A549 (cell line): ENCODE measurements around the gene ORM2. TPM values are rescaled to one million over a fixed set of nuclear protein-coding genes. Genes with fewer than 3 reads are reported as not detected.

ENCODE experiments used
- ATAC-seq, 2 experiments: fragments of 200-7000 bp in 1 of 2; fragments of >200 bp in 1 of 2; cut with Nextera tagmentation in 1 of 2; cut with Tn5 transposase in 1 of 2; 3 replicates each; pipeline versions ENCODE4 v1.8.0 to v1.9.1; 2018 to 2020; ENCODE audit warnings: mild to moderate bottlenecking in 1 of 2, moderate library complexity in 1 of 2
- CTCF ChIA-PET: fragments of 300-600 bp; sonication (Branson Sonifier 250); formaldehyde crosslinking; extraction: SDS; loops from one replicate; lab custom pipeline; 2021; ENCODE audit warnings: antibody characterized with exemption, inconsistent platforms; lab: Yijun Ruan, JAX
- POLR2A ChIA-PET: fragments of 350-600 bp; formaldehyde crosslinking; extraction: SDS; loops from one replicate; lab custom pipeline; 2021; ENCODE audit warnings: antibody characterized with exemption, inconsistent platforms; lab: Yijun Ruan, JAX
- DNase-seq, 2 experiments: peaks; one replicate each; pipeline versions ENCODE4 v3.0.0 to v3.0.0-alpha.2; 2011 to 2016; ENCODE audit warnings: low read depth in 1 of 2, low spot score in 1 of 2
- FAIRE-seq: peaks from 2 replicates; lab custom pipeline; 2011; peaks lifted over from hg19 to GRCh38; lab: Jason Lieb, UNC
- H3K27ac ChIP-seq, 2 experiments: fragments of >200 bp; sonication (Bioruptor Twin); formaldehyde crosslinking; 3 replicates each; pipeline ENCODE4 v1.5.1; 2016 to 2017
- H3K4me1 ChIP-seq: fragments of >200 bp; sonication (Bioruptor Twin); formaldehyde crosslinking; 3 replicates; pipeline ENCODE4 v1.6.1; 2016
- H3K4me2 ChIP-seq: fragments of >200 bp; sonication (Bioruptor Twin); formaldehyde crosslinking; 3 replicates; pipeline ENCODE4 v1.6.1; 2016
- H3K4me3 ChIP-seq: fragments of >200 bp; sonication (Bioruptor Twin); formaldehyde crosslinking; 3 replicates; pipeline ENCODE4 v1.5.1; 2016
- H3K9me3 ChIP-seq: fragments of >200 bp; sonication (Bioruptor Twin); formaldehyde crosslinking; 3 replicates; pipeline ENCODE4 v1.6.1; 2016
- CBX2 ChIP-seq: fragments of 200-600 bp; sonication (generic); IDR thresholded peaks from 2 replicates; pipeline ENCODE4 v1.6.1; 2016; ENCODE audit warnings: low read depth, mild to moderate bottlenecking, borderline replicate concordance
- CBX8 ChIP-seq: fragments of 200-600 bp; sonication (generic); IDR thresholded peaks from 2 replicates; pipeline ENCODE4 v1.6.1; 2016
- CTCF ChIP-seq: fragments of >200 bp; sonication (Bioruptor Twin); formaldehyde crosslinking; IDR thresholded peaks from 3 replicates; pipeline ENCODE4 v1.5.1; 2016
- EHF ChIP-seq: fragments of 250-450 bp; sonication (Bioruptor Pico); IDR thresholded peaks from 2 replicates; pipeline ENCODE4 v1.5.0; 2020; ENCODE audit warnings: mild to moderate bottlenecking
- EHMT2 ChIP-seq: fragments of 200-600 bp; sonication (generic); IDR thresholded peaks from 2 replicates; pipeline ENCODE4 v1.6.1; 2016; ENCODE audit warnings: antibody characterized with exemption, low read depth, mild to moderate bottlenecking, moderate library complexity
- ESRRA ChIP-seq: fragments of 150-350 bp; IDR thresholded peaks from 2 replicates; pipeline ENCODE4 v1.6.1; 2014; ENCODE audit warnings: mild to moderate bottlenecking, low read length, borderline replicate concordance
- FOSB ChIP-seq: fragments of 250-450 bp; sonication (Bioruptor Pico); IDR thresholded peaks from 2 replicates; pipeline ENCODE4 v1.5.0; 2020; ENCODE audit warnings: mild to moderate bottlenecking, moderate library complexity
- HDAC2 ChIP-seq: fragments of 200-600 bp; sonication (generic); IDR thresholded peaks from 2 replicates; pipeline ENCODE4 v1.6.1; 2016
- HEYL ChIP-seq: fragments of 250-450 bp; sonication (Bioruptor Pico); IDR thresholded peaks from 2 replicates; pipeline ENCODE4 v1.8.0; 2021; ENCODE audit warnings: mild to moderate bottlenecking, moderate library complexity
- HMGXB4 ChIP-seq: fragments of 250-450 bp; sonication (Bioruptor Pico); IDR thresholded peaks from 2 replicates; pipeline ENCODE4 v1.5.0; 2021; ENCODE audit warnings: mild to moderate bottlenecking, moderate library complexity, borderline replicate concordance
- HOXB13 ChIP-seq: fragments of 250-450 bp; sonication (Bioruptor Pico); IDR thresholded peaks from 2 replicates; pipeline ENCODE4 v1.5.0; 2020; ENCODE audit warnings: low read depth, mild to moderate bottlenecking, moderate library complexity
- JUN ChIP-seq, 2 experiments: fragments of >200 bp; sonication (Bioruptor Twin); formaldehyde crosslinking; IDR thresholded peaks; 2 replicates in 1 of 2; 3 replicates in 1 of 2; pipeline ENCODE4 v1.6.1; 2016 to 2017
- JUNB ChIP-seq: fragments of >200 bp; sonication (Bioruptor Twin); formaldehyde crosslinking; IDR thresholded peaks from 2 replicates; pipeline ENCODE4 v1.6.1; 2016
- KDM1A ChIP-seq: fragments of 200-600 bp; sonication (generic); IDR thresholded peaks from 2 replicates; pipeline ENCODE4 v1.6.1; 2016; ENCODE audit warnings: low read depth, mild to moderate bottlenecking
- MAZ ChIP-seq: fragments of 150-350 bp; IDR thresholded peaks from 2 replicates; pipeline ENCODE4 v1.6.1; 2014; ENCODE audit warnings: antibody characterized with exemption, low read depth, low read length, borderline replicate concordance
- NFE2L2 ChIP-seq: fragments of 150-350 bp; conservative IDR thresholded peaks from 2 replicates; pipeline ENCODE4 v1.6.1; 2014; ENCODE audit warnings: low read length
- NPAS2 ChIP-seq: fragments of 250-450 bp; sonication (Bioruptor Pico); IDR thresholded peaks from 2 replicates; pipeline ENCODE4 v1.8.0; 2022; ENCODE audit warnings: mild to moderate bottlenecking, moderate library complexity, borderline replicate concordance
- NR3C1 ChIP-seq: fragments of >200 bp; sonication (Bioruptor Twin); formaldehyde crosslinking; IDR thresholded peaks from 3 replicates; pipeline ENCODE4 v1.6.1; 2017
- PBX3 ChIP-seq: IDR thresholded peaks from 2 replicates; pipeline ENCODE4 v1.6.1; 2012
- PHF8 ChIP-seq: fragments of 200-600 bp; sonication (generic); IDR thresholded peaks from 2 replicates; pipeline ENCODE4 v1.6.1; 2016; ENCODE audit warnings: low read depth, mild to moderate bottlenecking, antibody characterized with exemption, moderate library complexity, borderline replicate concordance
- POLR2AphosphoS2 ChIP-seq: conservative IDR thresholded peaks from 2 replicates; pipeline ENCODE4 v1.6.1; 2012; ENCODE audit warnings: low read length, improper control_type of control experiment, inconsistent platforms
- REST ChIP-seq: fragments of 200-600 bp; sonication (generic); IDR thresholded peaks from 2 replicates; pipeline ENCODE4 v1.6.1; 2016; ENCODE audit warnings: antibody characterized with exemption, mild to moderate bottlenecking, moderate library complexity
- RNF2 ChIP-seq: fragments of 200-600 bp; sonication (generic); IDR thresholded peaks from 2 replicates; pipeline ENCODE4 v1.6.1; 2016; ENCODE audit warnings: low read depth, mild to moderate bottlenecking, antibody characterized with exemption, moderate library complexity, borderline replicate concordance
- WGBS: methylation state at CpG from one replicate; pipeline ENCODE4 v1.1.6; 2017; ENCODE audit errors: missing lambda C conversion rate; 5-methylcytosine and 5-hydroxymethylcytosine counted together
- polyA plus RNA-seq, 4 experiments: library from polyadenylated mRNA; depleted of rRNA in 3 of 4; stranded (reverse); fragments of >200 nt; fragmentation: RNase III in 1 of 4; extraction: RNeasy Plus Mini Kit Qiagen cat#74134 plus additional on column Dnase treatment in 1 of 4; gene quantifications; 2 replicates in 3 of 4; 3 replicates in 1 of 4; pipeline ENCODE4 v1.2.3, GENCODE V29; 2011 to 2017

The ORM2 gene
- polyA plus RNA-seq, 2 of the 4 experiments (the other 2 are of a cell fraction): 0.10 TPM; not detected in 1

GRCh38 chr9:114294664-114295063, 35.0 kb upstream of the ORM2 start:
- TF ChIP-seq JUN (IDR thresholded peaks at IDR 0.05) (no peak), PBX3 (no peak), MAZ (no peak), PHF8 (no peak)
- no peak overlapping the region for H3K27ac ChIP-seq
- H3K4me1 ChIP-seq: peaks cover 11% of the 10 kb centered on the region
- ChIA-PET CTCF (interaction anchor here (5.9 to 10.0 kb wide), 3 partner anchors 139 to 213 kb away, joined by 181 to 216 read pairs (median 191); partner anchors contain the start of genes AMBP and COL27A1), POLR2A (no interaction called here)
- no peak overlapping the region for H3K4me3 ChIP-seq
- H3K4me2 ChIP-seq: no peak overlapping the region
- FAIRE-seq: no peak
- ATAC-seq: no peak
- no peak for DNase-seq
- peaks cover 9% of the 10 kb centered on the region; the same call in 2 of the 3 replicates for H3K9me3 ChIP-seq

GRCh38 chr9:114296338-114296737, 33.3 kb upstream of the ORM2 start:
- ChIA-PET CTCF (interaction anchor here (7.6 to 10.0 kb wide), 2 partner anchors 189 to 215 kb away, joined by 191 to 216 read pairs; partner anchors contain the start of gene AMBP), POLR2A (no interaction called here)
- H3K4me2 ChIP-seq: no peak overlapping the region
- H3K4me1 ChIP-seq: no peaks in the 10 kb centered on the region
- TF ChIP-seq NFE2L2 (no peak), KDM1A (no peak), EHMT2 (no peak), CBX8 (no peak), HEYL (no peak)
- ATAC-seq (no peak), DNase-seq (no peak), FAIRE-seq (no peak)
- H3K27ac ChIP-seq: no peak overlapping the region
- peaks cover 9% of the 10 kb centered on the region; the same call in 2 of the 3 replicates for H3K9me3 ChIP-seq
- H3K4me3 ChIP-seq: no peak overlapping the region
- 95% methylated on average over 1 of the region's 1 CpG for WGBS

GRCh38 chr9:114299286-114300152, 30.1 kb upstream of the ORM2 start:
- Histone ChIP-seq H3K4me1 (no peaks in the 10 kb centered on the region), H3K27ac (no peak overlapping the region), H3K9me3 (peaks cover 6% of the 10 kb centered on the region; the same call in 2 of the 3 replicates), H3K4me2 (no peak overlapping the region), H3K4me3 (no peak overlapping the region)
- 86% methylated on average over 15 of the region's 15 CpGs for WGBS
- ATAC-seq: no peak
- POLR2A ChIA-PET: no interaction called here
- FAIRE-seq: no peak
- CTCF ChIA-PET: interaction anchor here (0.7 to 3.8 kb wide), 7 partner anchors 9 to 336 kb away, joined by 3 to 40 read pairs (median 17); partner anchors contain the start of gene COL27A1
- DNase-seq: no peak
- TF ChIP-seq HOXB13 (CRISPR knock-in tag) (no peak), HMGXB4 (CRISPR knock-in tag) (no peak), RNF2 (no peak), HDAC2 (no peak), NFE2L2 (no peak), CTCF (no peak), NR3C1 (no peak), NPAS2 (CRISPR knock-in tag) (no peak), CBX2 (no peak), EHF (CRISPR knock-in tag) (no peak), POLR2AphosphoS2 (no peak), JUNB (no peak), FOSB (no peak), PBX3 (no peak), ESRRA (no peak), REST (no peak)
